OCI-LY3 (cell line): ENCODE results near the gene WNT11.

Source experiments
- EZH2phosphoT487 ChIP-seq: fragments of 200-600 bp; shearing (Covaris generic); IDR thresholded peaks from 2 replicates; pipeline ENCODE4 v1.6.1; 2018; ENCODE audit warnings: antibody characterized with exemption, mixed run types, low read depth
- TF ChIP-seq, protein P1 (sequence below): fragments of 200-600, 300-600 bp; sonication (generic); IDR thresholded peaks from 2 replicates; pipeline ENCODE4 v1.5.1; 2014; ENCODE audit warnings: antibody characterized with exemption, low read length, low read depth

DNA sequence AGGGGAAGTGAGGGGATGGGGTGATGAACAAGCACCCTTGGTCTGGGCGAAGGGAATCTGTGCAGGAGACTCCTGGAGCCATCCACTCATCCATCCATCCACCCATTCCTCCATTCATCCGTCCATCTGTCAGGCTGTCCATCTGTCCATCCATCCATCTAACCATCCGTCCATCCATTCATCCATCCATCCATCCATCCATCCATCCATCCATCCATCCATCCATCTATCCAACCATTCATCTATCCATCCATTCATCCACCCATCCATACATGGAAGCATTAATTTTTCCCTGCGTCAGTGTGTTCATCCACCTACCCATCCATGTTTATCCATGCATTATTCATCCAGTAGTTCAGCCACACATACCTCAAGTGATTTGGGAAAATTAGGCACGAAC, 32.0 kb downstream of the WNT11 start:
- TF ChIP-seq, protein P1, sequence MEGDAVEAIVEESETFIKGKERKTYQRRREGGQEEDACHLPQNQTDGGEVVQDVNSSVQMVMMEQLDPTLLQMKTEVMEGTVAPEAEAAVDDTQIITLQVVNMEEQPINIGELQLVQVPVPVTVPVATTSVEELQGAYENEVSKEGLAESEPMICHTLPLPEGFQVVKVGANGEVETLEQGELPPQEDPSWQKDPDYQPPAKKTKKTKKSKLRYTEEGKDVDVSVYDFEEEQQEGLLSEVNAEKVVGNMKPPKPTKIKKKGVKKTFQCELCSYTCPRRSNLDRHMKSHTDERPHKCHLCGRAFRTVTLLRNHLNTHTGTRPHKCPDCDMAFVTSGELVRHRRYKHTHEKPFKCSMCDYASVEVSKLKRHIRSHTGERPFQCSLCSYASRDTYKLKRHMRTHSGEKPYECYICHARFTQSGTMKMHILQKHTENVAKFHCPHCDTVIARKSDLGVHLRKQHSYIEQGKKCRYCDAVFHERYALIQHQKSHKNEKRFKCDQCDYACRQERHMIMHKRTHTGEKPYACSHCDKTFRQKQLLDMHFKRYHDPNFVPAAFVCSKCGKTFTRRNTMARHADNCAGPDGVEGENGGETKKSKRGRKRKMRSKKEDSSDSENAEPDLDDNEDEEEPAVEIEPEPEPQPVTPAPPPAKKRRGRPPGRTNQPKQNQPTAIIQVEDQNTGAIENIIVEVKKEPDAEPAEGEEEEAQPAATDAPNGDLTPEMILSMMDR: no peak
- TF ChIP-seq EZH2phosphoT487: no peak
